OCI-LY7 (cell line): Measurements from ENCODE around the gene LYSMD4. TPM values are rescaled to one million over a fixed set of nuclear protein-coding genes. Genes with fewer than 3 reads are reported as not detected.

Experiments used
- BruUV-seq: library from RNA; stranded (reverse); fragments of 400-500 nt; replicated peaks from 2 replicates; lab custom pipeline; 2021; lab: Mats Ljungman, UMichigan
- CTCF ChIA-PET: fragments of 300-600 bp; sonication (Branson Sonifier 250); formaldehyde crosslinking; loops from one replicate; lab custom pipeline; 2022; ENCODE audit warnings: antibody characterized with exemption; ENCODE audit not compliant: unreplicated experiment; lab: Charles Lee
- POLR2A ChIA-PET: fragments of 300-600 bp; sonication (Branson Sonifier 250); formaldehyde crosslinking; loops from one replicate; lab custom pipeline; 2022; ENCODE audit warnings: antibody characterized with exemption; lab: Charles Lee
- DNase-seq: peaks from one replicate; pipeline ENCODE4 v3.0.0-alpha.2; 2015; ENCODE audit warnings: low spot score
- H2AFZ ChIP-seq: fragments of 200-600 bp; sonication (generic), shearing (Covaris generic); 2 replicates; pipeline ENCODE4 v1.6.1; 2014; ENCODE audit warnings: mild to moderate bottlenecking, antibody characterized with exemption, low read length, moderate library complexity
- H3K27ac ChIP-seq: fragments of 200-600 bp; sonication (generic); 2 replicates; pipeline ENCODE4 v1.5.1; 2014; ENCODE audit warnings: mixed run types, low read depth, mild to moderate bottlenecking, moderate library complexity, low read length, inconsistent platforms; ENCODE audit not compliant: poor library complexity, severe bottlenecking
- H3K36me3 ChIP-seq: fragments of 200-600 bp; sonication (generic); 2 replicates; pipeline ENCODE4 v1.6.1; 2014; ENCODE audit warnings: mild to moderate bottlenecking, antibody characterized with exemption, low read length, moderate library complexity, mixed read lengths; ENCODE audit not compliant: insufficient read depth
- H3K4me1 ChIP-seq: fragments of 200-600 bp; sonication (generic); 2 replicates; pipeline ENCODE4 v1.5.1; 2014; ENCODE audit warnings: mild to moderate bottlenecking, low read length; ENCODE audit not compliant: insufficient read depth, poor library complexity, severe bottlenecking
- H3K4me2 ChIP-seq: fragments of 200-600 bp; sonication (generic); 2 replicates; pipeline ENCODE4 v1.6.1; 2014; ENCODE audit warnings: mild to moderate bottlenecking, low read length
- H3K4me3 ChIP-seq: fragments of 200-600 bp; sonication (generic); 2 replicates; pipeline ENCODE4 v1.5.1; 2014; ENCODE audit warnings: mild to moderate bottlenecking, low read depth, low read length; ENCODE audit not compliant: poor library complexity, severe bottlenecking
- H3K79me2 ChIP-seq: fragments of 200-600 bp; sonication (generic); 2 replicates; pipeline ENCODE4 v1.6.1; 2016; ENCODE audit warnings: low read depth, mild to moderate bottlenecking, low read length, moderate library complexity, mixed read lengths; ENCODE audit not compliant: insufficient read depth
- H3K9me2 ChIP-seq: fragments of 200-600 bp; sonication (generic); 2 replicates; pipeline ENCODE4 v1.6.1; 2016; ENCODE audit warnings: mild to moderate bottlenecking, low read length, mixed read lengths; ENCODE audit not compliant: insufficient read depth
- H3K9me3 ChIP-seq: fragments of 200-600 bp; sonication (generic); 2 replicates; pipeline ENCODE4 v1.6.1; 2014; ENCODE audit warnings: mild to moderate bottlenecking, mixed run types, low read length, mixed read lengths
- H4K20me1 ChIP-seq: fragments of 200-600 bp; sonication (generic); 2 replicates; pipeline ENCODE4 v1.6.1; 2014; ENCODE audit warnings: mild to moderate bottlenecking, antibody characterized with exemption, low read length, moderate library complexity, mixed read lengths; ENCODE audit not compliant: insufficient read depth
- EZH2phosphoT487 ChIP-seq: fragments of 200-600 bp; sonication (generic); IDR thresholded peaks from 2 replicates; pipeline ENCODE4 v1.6.1; 2018; ENCODE audit warnings: low read depth, borderline replicate concordance, mild to moderate bottlenecking, mixed run types, antibody characterized with exemption, low read length, moderate library complexity, mixed read lengths
- intact Hi-C: fragments of 100-400 bp; cut with micrococcal nuclease; formaldehyde crosslinking; loops from one replicate; pipeline ENCODE4 v1.10.0; 2022; ENCODE audit not compliant: unreplicated experiment
- total RNA-seq, 2 experiments: library from RNA; depleted of rRNA in 1 of 2; stranded (reverse); fragments of >200 nt in 1 of 2; shearing (Covaris generic) in 1 of 2; gene quantifications; 2 replicates each; pipeline ENCODE4 v1.2.3, GENCODE V29; 2014 to 2022
- TF ChIP-seq, protein P1 (sequence below): fragments of 200-600 bp; sonication (generic); conservative IDR thresholded peaks from 2 replicates; pipeline ENCODE4 v1.5.1; 2014; ENCODE audit warnings: mild to moderate bottlenecking, antibody characterized with exemption, low read length, moderate library complexity, mixed read lengths

The LYSMD4 gene
- total RNA-seq, 2 experiments from 2014 or later, result 6.5 to 7.7 TPM

DNA sequence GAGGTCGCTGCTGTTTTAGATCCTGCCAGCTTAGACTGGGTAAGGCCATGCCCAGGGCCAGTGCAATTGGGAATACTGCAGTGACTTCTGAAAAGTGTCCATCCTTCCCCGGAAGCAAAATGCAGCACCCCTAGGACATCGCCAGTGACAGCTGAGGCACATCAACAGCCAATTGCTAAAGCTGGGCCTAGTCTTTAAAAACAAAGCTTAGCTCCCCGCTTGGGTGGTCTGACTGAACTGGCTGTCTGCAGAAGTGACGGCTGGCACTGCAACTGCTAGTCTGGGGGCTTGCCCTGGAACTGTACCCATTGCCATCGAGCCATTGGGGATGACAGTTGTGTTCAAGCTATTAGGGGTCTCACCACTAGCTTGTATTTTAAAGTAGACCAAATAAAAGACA is 4.3 kb downstream of the LYSMD4 start:
- Histone ChIP-seq H4K20me1 (no peaks in the 10 kb centered on the region), H3K27ac (no peak overlapping the region), H3K9me3 (no peaks in the 10 kb centered on the region), H3K79me2 (no peaks in the 10 kb centered on the region), H3K4me1 (peaks cover 3% of the 10 kb centered on the region), H3K4me2 (no peak overlapping the region), H3K9me2 (no peaks in the 10 kb centered on the region), H3K36me3 (no peaks in the 10 kb centered on the region), H2AFZ (no peak overlapping the region), H3K4me3 (no peak overlapping the region)
- BruUV-seq, result no TSS peak
- ChIA-PET POLR2A (no interaction called here), CTCF (no interaction called here)
- no peak for TF ChIP-seq EZH2phosphoT487
- TF ChIP-seq, protein P1, sequence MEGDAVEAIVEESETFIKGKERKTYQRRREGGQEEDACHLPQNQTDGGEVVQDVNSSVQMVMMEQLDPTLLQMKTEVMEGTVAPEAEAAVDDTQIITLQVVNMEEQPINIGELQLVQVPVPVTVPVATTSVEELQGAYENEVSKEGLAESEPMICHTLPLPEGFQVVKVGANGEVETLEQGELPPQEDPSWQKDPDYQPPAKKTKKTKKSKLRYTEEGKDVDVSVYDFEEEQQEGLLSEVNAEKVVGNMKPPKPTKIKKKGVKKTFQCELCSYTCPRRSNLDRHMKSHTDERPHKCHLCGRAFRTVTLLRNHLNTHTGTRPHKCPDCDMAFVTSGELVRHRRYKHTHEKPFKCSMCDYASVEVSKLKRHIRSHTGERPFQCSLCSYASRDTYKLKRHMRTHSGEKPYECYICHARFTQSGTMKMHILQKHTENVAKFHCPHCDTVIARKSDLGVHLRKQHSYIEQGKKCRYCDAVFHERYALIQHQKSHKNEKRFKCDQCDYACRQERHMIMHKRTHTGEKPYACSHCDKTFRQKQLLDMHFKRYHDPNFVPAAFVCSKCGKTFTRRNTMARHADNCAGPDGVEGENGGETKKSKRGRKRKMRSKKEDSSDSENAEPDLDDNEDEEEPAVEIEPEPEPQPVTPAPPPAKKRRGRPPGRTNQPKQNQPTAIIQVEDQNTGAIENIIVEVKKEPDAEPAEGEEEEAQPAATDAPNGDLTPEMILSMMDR, result no peak
- intact Hi-C loops, result no loop called here
- no peak for DNase-seq

DNA sequence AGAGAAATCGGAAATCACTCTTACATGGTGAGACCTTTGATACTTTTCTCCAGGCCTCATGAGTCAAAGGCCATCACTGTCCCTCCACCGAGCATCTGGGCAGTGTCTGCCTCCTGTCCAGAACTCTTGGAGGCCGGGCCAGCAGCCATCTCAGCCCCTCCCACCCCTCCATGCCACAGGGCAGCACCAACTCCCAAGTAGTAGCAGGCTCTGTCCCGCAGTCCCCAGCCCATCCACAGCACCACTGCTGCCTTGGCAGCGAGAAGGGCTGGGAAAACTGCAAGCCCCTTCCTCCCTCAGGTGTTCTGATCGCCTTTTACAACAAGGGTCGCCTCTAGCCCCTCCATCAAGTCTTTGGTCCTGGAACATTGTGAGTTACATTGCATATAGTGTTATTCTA is 5.5 kb downstream of the LYSMD4 start:
- no peak overlapping the region for H3K27ac ChIP-seq
- no peaks in the 10 kb centered on the region for H3K9me2 ChIP-seq
- H3K4me1 ChIP-seq, result no peaks in the 10 kb centered on the region
- no peaks in the 10 kb centered on the region for H3K9me3 ChIP-seq
- TF ChIP-seq, protein P1, result no peak
- no peak for TF ChIP-seq EZH2phosphoT487
- no peak for DNase-seq
- intact Hi-C loops, result no loop called here
- no peak overlapping the region for H3K4me3 ChIP-seq
- CTCF ChIA-PET, result no interaction called here
- no peaks in the 10 kb centered on the region for H3K79me2 ChIP-seq
- POLR2A ChIA-PET, result no interaction called here
- no peaks in the 10 kb centered on the region for H4K20me1 ChIP-seq
- no peak overlapping the region for H3K4me2 ChIP-seq
- no TSS peak for BruUV-seq
- no peak overlapping the region for H2AFZ ChIP-seq
- no peaks in the 10 kb centered on the region for H3K36me3 ChIP-seq

DNA sequence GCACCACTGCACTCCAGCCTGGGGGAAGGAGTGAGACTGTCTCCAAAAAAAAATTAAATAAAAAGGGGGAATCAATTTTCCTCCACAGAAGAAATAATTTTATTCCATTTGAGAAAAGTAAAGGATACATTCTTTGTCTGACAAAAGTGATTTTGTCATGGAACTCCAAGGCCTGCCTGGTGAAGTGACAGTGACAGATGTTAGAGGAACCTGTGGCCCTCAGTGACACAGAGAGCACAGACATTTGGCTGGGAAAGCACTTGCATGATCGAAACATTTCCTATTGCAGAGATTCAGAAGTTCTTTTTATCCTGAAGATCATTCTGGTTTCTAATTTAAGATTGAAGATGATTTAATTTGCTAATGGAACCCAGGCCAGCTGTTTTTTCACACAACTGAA is 5.9 kb downstream of the LYSMD4 start:
- H4K20me1 ChIP-seq, result no peaks in the 10 kb centered on the region
- no peak overlapping the region for H3K4me2 ChIP-seq
- ChIA-PET POLR2A (no interaction called here), CTCF (no interaction called here)
- no TSS peak for BruUV-seq
- H3K4me3 ChIP-seq, result no peak overlapping the region
- no peak for DNase-seq
- no peaks in the 10 kb centered on the region for H3K9me3 ChIP-seq
- no peak for TF ChIP-seq EZH2phosphoT487
- TF ChIP-seq, protein P1, result no peak
- no peaks in the 10 kb centered on the region for H3K36me3 ChIP-seq
- no peak overlapping the region for H2AFZ ChIP-seq
- intact Hi-C loops, result no loop called here
- H3K79me2 ChIP-seq, result no peaks in the 10 kb centered on the region
- H3K9me2 ChIP-seq, result no peaks in the 10 kb centered on the region
- no peaks in the 10 kb centered on the region for H3K4me1 ChIP-seq
- no peak overlapping the region for H3K27ac ChIP-seq
